Measurements from ENCODE around the gene PYHIN1.

The PYHIN1 gene

DNA sequence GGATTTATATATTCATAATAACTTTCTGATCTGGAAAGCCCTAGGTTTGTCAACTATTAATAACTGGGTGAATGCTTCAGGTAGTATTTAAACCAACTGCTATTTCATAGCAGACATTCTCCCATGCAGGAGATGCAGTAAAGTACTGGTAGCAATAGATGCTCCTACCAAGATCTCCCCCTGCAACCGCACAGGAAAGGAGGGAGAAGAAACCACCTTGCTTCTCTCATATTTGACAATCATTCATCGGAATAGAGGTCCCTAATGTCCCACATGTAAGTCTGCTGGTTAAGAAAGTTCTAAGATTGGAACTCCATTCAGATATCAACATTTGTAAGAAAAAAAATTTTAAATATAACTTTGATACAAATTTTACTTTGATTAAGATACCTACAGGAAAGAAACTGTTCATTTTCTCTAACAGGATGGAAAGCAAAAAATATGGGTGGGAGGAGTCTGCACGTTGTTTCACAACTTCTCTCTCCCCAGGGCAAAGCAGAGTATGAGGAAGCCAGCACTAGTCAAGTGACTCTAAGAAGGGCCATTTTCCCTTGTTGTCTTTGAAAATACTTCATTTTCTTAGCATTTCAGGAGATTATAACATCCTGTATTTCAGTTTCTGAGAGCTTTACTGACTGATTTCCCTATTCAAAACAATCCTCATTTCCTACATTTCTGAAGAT lies at the start of gene PYHIN1:
Gene PYHIN1, plus strand, starts transcription at position 498 of the 683 bp plus-strand sequence. CDS start 5,359 bp downstream, outside the sequence.
- no peak for DNase-seq (ENCODE audit: low read depth)

DNA sequence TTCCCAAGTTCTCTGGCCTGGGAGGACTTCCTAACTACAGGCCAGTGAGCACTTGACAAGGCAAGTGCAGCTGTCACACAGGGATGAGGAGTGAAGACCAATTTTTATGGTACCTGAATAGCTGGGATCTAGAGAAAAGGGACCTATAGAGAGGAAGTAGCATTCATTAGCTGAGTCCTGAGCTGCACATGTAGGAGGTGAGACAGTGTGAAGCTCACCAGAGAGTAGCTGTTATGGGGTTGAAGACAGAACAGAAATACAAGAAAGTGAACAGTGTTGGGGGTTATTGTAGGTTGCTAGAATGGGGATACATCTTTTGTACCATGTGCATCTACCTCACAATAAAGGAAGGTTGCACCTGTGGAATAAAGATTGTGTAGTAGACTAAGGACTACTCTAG lies 37.7 kb upstream of the PYHIN1 start:
- DNase-seq (ENCODE audit: low read depth) = no peak

DNA sequence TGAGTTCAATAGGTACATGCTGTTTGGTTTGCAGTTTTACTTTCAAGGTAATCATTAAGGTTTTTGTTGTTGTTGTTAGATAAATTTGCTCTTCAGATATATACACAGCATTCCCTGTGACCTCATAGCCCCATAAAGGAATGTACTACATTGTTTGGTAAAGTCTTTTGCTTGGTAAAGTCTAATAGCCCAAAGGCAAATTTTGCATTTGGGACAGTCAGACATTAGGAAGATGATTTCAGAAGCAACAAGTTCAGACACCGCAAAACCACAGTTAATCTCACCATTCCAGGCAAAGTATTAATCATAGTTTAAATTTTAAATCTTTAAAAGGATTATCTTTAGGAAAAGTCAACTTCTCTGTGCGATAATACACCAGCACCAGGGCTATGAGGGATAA lies 32.6 kb upstream of the PYHIN1 start:
- DNase-seq (ENCODE audit: low read depth) = no peak

DNA sequence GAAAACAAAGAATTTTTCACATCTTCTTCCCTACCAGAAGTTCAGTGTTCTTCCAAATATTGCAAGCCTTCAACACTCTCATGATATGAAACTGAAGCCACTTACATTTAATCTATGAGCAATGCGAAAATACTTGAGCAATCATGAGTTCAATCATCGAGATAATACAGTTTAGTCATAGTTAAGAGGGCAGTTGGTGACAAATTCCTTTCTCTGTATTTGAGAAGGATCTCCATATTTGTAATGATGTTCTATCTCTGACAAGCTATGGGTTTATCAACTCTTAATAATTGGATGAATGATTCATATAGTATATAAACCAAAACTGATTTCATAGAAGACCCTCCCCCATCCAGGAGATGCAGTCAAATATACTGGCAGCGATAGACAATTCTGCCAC lies 29.7 kb upstream of the PYHIN1 start:
- DNase-seq (ENCODE audit: low read depth) = no peak

DNA sequence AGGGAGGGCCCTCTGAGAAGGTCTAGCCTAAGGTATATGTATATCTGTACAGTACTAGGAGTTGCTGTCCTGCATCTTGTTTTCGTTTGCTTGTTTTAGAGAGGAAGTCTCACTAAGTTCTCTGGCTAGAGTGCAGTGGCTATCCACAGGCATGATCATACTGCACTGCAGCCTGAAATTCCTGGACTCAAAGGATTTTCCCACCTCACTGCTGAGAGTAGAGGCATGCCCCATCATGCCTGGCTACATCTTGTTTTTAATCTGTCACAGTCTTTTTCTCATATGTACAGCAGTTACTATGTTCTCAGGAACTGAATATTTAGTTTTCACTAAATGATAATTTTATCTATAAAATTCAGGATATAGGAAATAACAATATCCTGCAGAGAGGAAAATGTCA lies 15.3 kb upstream of the PYHIN1 start:
- DNase-seq (ENCODE audit: low read depth) = no peak

DNA sequence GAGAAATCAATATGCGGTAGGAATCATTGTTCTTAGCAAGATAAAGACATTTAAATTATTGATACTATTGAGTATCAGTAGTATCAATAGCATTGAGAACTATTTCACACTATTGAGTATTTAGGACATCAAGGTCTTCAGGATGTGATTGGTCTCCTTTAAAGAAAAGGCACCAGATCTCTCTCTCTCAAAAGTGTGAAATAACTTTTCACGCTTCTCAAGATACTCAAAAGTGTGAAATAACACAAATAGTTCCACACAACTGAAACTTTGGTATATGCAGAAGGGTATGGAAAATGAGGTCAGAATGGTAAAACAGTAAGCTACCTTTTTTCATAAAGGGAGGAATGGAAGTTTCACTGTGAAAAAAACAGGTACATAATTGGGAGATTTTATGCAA lies 6.7 kb upstream of the PYHIN1 start:
- DNase-seq (ENCODE audit: low read depth) = no peak

DNA sequence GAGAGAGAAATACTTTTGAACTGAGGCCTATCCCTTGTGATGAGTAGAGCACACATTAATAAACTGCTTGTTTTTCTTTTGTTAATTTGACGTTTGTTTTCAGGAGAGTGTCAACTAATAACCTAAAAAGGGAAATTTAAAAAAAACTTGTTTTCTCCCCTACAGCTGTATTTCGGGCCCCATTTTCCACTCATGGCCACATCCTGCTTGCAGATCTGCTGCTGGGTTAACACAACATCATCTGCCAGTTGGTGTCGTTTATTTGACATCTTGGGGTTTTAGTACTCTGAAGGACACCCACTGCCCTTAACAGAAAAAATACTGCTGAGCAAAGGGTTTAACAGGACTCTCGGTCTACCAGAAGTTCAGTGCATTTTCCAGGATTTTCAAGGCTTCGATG lies 848 bp upstream of the PYHIN1 start:
- DNase-seq (ENCODE audit: low read depth) = peak; percentile 18

DNA sequence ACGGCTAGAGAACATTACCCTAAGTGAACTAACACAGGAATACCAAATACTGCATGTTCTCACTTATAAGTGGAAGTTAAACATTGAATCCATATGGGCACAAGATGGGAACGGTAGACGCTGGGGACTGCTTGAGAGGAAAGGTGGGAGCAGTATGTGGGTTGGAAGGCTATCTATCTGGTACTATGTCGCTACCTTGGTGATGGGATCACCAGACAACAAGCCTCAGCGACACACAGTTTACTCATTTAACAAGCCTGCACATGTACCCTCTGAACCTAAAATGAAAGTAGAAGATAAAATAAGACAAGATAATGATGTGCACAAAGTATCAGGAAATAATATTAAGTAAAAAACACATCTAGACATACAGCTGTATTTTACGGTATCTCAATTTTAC lies 819 bp downstream of the PYHIN1 start:
- DNase-seq (ENCODE audit: low read depth) = no peak

DNA sequence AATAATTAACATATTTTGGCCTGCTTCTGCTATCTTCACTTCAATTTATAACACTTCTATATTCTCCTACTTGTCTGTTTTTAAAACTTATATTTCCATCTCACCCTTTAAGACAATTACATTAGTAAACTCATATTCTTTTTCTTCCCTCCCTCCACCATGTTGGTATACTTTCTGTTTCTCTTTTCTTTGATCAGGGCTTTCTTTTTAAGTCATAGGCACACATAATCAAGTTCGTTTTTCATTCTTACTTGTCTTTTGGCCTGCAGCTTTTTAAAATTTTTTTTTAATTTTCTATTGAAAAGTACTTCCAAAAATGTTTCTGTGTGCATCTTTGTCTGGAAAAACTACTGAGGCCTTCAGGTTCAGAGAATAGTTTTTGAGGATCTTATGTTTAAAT lies 2.3 kb downstream of the PYHIN1 start:
- no peak for DNase-seq (ENCODE audit: low read depth)

DNA sequence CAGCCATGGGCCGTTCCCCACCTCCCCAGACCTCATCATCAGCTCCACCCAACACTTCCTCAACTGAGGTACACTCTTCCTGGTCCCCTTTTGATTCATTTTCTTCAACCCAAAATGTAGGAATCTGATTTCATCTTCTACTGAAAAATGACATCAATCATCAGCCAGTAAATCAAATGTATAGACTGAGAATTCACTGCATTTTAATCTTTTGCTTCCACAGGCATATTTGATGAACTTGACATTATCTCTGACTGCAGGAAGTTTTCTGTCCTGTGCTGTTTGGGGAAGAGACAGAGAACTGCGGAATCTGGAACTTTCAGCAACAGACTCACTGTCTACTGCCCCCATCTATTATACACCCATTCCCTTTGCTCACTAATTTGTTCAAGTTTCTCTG lies 7.8 kb downstream of the PYHIN1 start:
- no peak for DNase-seq (ENCODE audit: low read depth)

DNA sequence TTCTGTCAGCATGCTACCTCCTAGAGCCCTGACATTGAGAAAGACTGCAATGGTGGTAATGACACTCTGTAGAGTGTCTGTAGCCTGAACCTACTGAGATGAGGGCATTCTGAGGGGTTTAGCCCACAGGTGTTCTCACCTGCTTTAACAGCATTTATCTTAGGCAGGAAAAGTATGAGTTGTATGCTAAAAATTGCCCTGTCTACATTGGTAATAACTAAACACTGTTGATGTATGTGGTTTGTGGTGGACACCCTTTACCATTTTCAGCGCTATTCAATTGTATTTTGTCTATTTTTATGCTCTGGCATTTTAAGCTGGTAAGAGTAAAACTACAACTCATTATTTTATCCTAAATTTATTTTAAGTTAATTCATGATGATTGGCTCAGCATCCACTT lies 10.0 kb downstream of the PYHIN1 start:
- no peak for DNase-seq (ENCODE audit: low read depth)

DNA sequence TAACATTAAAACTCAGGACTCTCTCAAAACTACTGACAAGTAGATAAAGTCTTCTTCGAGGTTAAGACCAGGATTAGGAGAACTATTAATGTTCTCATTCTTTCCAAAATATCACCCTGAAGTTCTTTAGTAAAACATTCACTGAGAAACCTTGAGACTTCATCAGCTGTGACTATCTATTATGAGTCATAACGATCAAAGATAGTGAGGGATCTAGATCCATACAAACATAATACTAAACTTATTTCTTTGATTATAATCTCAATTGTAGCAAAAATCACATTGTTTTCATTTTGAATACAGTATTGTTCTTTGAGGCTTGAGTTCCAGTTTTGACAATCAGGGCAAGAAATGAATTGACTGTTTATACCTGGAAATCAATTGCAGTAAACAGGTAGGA lies 11.1 kb downstream of the PYHIN1 start:
- no peak for DNase-seq (ENCODE audit: low read depth)

DNA sequence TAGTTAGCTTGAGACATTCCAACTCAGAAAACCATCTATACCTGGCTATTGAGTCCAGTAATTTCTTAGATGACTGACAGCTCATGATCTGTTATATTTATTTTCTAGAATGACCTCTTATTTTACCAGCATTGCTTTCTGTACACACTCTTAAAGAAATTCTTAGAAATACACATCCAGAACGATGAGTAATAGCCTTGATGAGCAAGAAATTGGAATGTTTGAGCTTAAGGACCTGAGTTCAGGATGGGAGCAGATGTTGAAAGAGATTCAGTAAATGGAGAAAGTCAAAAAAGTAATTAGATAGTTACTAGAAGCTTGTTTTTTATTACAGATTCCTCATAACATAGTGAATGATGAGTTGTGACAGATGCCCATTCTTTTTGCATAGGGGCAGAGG lies 11.7 kb downstream of the PYHIN1 start:
- DNase-seq (ENCODE audit: low read depth) = no peak

DNA sequence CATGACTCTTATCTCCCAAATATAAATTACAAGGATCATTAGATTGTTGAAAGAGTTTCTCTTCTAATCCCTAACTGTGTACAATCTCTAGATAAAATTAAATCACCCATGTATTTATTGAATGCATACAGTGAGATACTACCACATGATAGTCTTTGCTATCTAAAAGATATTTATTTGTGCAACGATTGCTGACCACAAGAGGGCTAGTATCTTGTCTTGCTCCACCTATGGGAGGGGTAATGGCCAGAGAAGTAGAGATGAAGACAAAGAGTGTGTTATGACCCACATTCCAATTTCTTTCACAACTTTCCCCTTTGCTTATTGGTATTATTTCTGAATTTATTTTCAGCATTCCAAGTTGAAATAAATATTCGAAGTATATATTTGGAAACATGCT lies 13.7 kb downstream of the PYHIN1 start:
- DNase-seq (ENCODE audit: low read depth) = no peak

DNA sequence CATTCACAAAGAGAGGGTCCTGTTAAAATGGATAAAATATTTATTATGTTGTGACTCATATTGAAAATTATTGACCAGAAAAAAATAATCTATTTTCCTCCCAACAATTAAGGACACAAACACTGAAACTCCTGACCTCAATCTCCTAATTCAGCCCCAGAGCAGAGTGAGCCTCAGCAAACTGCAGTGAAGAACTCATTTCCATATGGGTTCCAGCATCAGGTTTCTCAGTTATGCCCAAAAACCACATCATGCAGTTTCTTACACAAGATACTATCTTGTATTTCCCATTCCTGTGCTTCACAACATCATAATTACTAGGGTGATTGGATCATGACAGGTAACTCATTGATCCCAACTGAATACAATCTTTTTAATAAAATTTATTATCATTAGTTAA lies 15.4 kb downstream of the PYHIN1 start:
- no peak for DNase-seq (ENCODE audit: low read depth)

DNA sequence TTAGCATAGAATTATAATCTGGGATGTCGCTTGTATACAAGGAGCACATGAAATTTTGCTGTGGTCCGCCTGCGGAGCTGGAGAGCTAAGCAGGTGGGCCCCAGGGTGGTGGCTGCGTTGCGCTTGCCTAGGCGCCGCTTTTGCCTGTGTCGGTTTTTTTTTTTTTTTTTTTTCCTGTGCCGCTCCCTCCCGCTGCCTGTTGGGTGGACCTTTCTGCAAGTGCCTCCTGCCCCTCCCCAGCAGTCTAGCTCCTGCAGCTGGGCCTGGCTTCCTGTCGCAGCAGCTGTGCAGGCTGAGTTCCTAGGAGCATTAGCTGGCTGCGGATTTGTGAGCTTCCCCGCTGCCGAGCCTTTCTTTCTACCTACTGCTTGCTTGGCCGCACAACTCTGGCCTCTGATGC lies 20.6 kb downstream of the PYHIN1 start:
- no peak for DNase-seq (ENCODE audit: low read depth)

DNA sequence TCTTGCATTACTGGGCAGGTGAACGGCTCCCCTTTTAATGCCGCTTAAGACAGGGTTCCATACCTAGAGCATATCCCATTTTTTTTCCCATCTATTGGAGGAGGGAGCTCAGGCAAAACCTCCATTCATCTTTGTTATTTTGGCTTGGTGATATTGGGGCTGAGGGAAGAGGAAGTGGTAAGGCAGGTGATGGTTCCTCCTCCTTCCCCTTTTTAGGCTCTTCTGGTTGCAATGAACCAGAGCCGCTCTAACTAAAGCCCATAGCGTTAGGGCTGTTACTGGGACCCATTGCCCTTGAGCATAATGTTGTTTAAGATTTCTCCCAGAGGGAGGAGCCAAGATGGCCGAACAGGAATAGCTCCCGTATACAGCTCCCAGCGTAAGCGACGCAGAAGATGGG lies 21.1 kb downstream of the PYHIN1 start:
- no peak for DNase-seq (ENCODE audit: low read depth)

DNA sequence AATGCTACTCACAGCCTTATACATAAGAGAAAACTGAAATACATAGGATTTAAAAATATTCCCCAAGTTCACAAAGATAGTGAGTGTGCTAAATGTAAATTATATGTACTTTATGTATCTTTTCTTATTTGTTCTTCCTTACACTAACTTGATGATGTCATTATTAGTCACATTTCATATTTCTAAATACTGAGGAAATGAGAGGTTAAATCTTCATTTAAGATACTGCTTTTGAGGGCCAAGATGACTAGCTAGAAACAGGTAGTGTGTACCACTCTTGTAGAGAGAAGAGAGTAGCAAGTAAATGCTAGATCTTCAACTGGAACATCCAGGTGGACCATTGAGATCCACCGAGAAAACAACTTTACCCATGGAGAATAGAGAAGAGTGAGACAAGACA lies 29.8 kb downstream of the PYHIN1 start:
- DNase-seq (ENCODE audit: low read depth) = no peak

DNA sequence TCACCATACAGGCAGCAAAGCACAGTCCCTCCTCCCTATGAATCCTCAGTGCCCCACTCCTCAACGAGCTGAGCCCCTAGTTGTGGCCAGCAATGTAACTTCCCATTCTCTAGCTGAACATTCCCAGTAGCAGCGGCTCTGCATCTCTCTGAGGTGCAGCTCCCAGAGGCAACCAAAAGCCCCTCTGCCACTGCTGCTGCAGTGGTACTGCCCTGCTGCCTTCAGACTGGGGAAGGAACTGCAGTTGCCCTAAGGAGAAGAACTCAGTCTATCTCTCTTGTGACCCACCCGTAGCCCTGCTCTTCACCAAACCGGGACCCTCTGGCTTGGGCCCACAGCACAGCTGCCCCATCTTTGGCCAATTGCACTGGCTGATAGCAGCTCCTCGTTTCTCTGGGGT lies 31.6 kb downstream of the PYHIN1 start:
- no peak for DNase-seq (ENCODE audit: low read depth)

DNA sequence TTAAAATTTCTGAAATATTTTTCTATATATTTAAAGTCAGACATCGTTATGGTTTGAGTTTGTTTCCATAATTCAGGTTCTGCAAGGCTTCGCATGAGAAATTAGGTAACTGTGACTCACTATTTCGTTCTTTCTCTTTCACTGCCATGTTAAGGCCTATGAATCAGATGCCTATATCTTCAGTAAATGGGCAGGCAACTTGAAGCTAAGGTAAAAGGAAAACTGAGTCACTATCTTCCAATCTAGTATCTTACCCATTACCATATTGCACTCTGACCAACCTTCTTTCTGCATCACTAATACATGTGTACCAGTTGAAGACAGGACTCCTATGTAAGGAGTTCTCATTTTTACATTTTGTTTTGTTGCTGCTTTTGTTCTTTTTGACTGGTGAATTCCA lies 37.8 kb downstream of the PYHIN1 start:
- no peak for DNase-seq (ENCODE audit: low read depth)

DNA sequence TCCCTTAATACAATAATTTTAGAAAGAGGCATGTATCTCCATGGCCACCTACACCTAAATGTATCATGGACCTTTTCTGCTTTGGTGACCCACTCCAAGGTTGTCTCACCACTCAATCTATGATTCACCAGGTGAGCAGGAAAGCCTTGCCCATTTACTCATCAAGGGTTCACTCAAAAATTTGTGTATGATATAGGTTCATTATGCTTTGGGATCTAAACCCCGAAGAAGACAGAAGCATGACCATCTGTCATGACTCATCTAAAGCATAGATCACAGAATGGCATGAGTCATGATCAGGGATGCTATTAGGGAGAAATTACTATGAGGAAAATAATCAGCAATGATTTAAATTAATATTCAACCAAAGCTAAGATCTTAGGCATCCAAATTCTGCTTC lies 38.5 kb downstream of the PYHIN1 start:
- no peak for DNase-seq (ENCODE audit: low read depth)

DNA sequence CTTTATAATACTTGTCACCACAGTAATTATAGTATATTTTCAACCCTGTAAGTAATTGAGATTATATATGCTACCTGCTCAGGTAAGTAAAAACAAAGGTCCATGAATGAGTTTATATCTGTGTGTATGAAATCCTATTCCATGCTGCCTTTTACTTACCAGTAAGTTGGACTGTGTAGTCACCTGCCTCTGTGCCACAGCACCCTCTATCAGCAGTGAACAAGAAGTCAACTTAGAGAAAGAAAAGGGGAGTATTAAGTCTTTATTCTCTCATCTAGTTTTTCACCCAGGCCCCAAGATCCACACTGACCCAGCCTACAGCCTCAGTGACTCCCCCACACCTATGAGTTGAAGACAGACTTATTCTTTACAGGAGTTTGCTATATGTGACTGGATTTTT lies 41.5 kb downstream of the PYHIN1 start:
- no peak for DNase-seq (ENCODE audit: low read depth)

DNA sequence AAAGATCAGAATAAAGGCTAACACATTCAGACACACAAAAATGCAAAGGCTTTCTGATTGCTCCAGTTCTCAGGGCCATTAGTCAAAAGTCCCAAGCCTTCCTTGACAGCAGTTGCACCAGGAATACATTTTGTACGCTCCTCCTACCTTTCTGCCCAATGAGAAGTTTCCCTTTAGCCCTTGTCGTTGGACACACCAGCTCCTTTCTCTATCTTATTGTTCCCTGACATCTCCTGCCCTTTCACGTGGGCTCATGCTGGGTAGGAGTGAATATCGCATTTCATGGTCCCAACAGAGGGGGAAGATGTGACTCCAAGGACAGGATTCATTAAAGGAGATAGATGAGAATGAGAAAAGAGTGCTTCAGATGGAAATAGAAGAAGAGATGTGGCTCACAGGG lies 44.9 kb downstream of the PYHIN1 start:
- no peak for DNase-seq (ENCODE audit: low read depth)

DNA sequence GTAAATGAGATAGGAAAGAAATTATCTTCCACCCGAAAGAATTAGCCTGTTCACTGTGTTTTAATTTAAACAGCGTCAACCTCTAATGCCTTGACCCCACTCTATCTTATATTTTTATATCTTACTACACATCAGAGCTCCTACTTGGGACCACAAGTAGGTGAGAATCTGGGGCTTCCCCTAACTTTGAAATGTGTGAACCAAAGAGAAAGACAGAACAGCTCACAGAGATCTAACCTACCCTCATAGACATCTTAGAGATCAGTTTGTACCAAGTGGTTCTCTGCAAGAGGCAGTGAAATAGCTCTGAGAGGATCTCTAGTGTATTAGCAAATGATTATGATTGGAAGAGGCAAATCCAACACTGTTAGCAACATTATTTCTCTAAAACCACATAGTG lies 47.4 kb downstream of the PYHIN1 start:
- no peak for DNase-seq (ENCODE audit: low read depth)

DNA sequence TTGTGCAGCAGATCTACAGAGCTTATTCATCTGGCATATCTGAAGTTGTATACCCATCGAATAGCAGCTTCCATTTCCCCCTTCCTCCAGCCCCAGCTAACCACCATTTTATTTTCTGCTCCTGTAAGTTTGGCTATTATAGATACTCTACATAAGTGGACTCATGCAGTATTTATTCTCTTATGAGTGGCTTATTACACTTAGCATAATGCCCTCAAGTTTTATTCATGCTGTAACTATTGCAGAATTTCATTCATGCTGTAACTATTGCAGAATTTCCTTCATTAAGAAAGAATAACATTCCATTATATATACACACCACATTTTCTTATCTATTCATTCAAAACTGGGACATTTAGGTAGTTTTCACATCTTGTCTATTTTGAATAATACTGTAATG lies 47.9 kb downstream of the PYHIN1 start:
- DNase-seq (ENCODE audit: low read depth) = no peak
